OCI-LY1 (cell line): ENCODE data around the gene FAM167B.

Source experiments
- CTCF ChIP-seq: fragments of 200-600 bp; sonication (generic), shearing (Covaris generic); IDR thresholded peaks from 2 replicates; pipeline ENCODE4 v1.5.1; 2017; ENCODE audit warnings: mild to moderate bottlenecking, antibody characterized with exemption, low read length, moderate library complexity, mixed read lengths
- EZH2 ChIP-seq: fragments of 200-600 bp; sonication (generic), shearing (Covaris generic); IDR thresholded peaks from 2 replicates; pipeline ENCODE4 v1.8.0; 2017; ENCODE audit warnings: borderline replicate concordance, mixed run types, mild to moderate bottlenecking, antibody characterized with exemption, low read length, moderate library complexity, mixed read lengths

GRCh38 chr1:32250893-32251716 is 4.1 kb downstream of the FAM167B start, which contains the start of gene LCK:
- no peak for TF ChIP-seq CTCF
- no peak for TF ChIP-seq EZH2
